Esophagus squamous epithelium (tissue), 5 donors: ENCODE data around the gene PARP6. TPM values are rescaled to one million over a fixed set of nuclear protein-coding genes. Genes with fewer than 3 reads are reported as not detected.

Source experiments
- DNase-seq: peaks from one replicate; lab custom pipeline; 2025; lab: John Stamatoyannopoulos, UW
- H3K27ac ChIP-seq, 4 donors: fragments of 200-600 bp; sonication (generic); one replicate each; pipeline ENCODE4 v1.5.1; 2016 to 2019; ENCODE audit warnings: mild to moderate bottlenecking in 1 of 4
- H3K27me3 ChIP-seq, 4 donors: fragments of 200-600 bp; sonication (generic); 1 replicate in 3 of 4; 2 replicates in 1 of 4; pipeline versions ENCODE4 v1.5.1 to v1.6.0; 2017 to 2021; ENCODE audit warnings: antibody characterized with exemption in 1 of 4
- H3K36me3 ChIP-seq, 3 donors: fragments of 200-600 bp; sonication (generic); one replicate each; pipeline ENCODE4 v1.5.1; 2016 to 2019
- H3K4me1 ChIP-seq, 3 donors: fragments of 200-600 bp; sonication (generic); one replicate each; pipeline ENCODE4 v1.5.1; 2017 to 2019
- H3K4me3 ChIP-seq, 4 donors: fragments of 200-600 bp; sonication (generic); 1 replicate in 3 of 4; 2 replicates in 1 of 4; pipeline ENCODE4 v1.5.1; 2016 to 2019; ENCODE audit warnings: mild to moderate bottlenecking in 2 of 4, moderate library complexity in 1 of 4
- H3K9me3 ChIP-seq, 3 donors: fragments of 200-600 bp; sonication (generic); one replicate each; pipeline ENCODE4 v1.5.1; 2016 to 2019
- POLR2A ChIP-seq, 4 donors: fragments of 450-650 bp; IDR thresholded peaks; one replicate each; pipeline ENCODE4 v1.6.1; 2017; ENCODE audit warnings: antibody characterized with exemption in 4 of 4, mild to moderate bottlenecking in 4 of 4, moderate library complexity in 3 of 4
- WGBS, 2 donors: methylation state at CpG; one replicate each; pipeline ENCODE4 v1.1.5; 2018; 5-methylcytosine and 5-hydroxymethylcytosine counted together
- intact Hi-C: fragments of 100-400 bp; cut with DNase I; formaldehyde crosslinking; loops from one replicate; pipeline ENCODE4 v1.15.0; 2022
- total RNA-seq, 4 donors: library from RNA; depleted of rRNA; stranded (reverse); fragments of >200 nt; gene quantifications; one replicate each; pipeline ENCODE4 v1.1.0, GENCODE V29; 2016
- TF ChIP-seq, protein P1 (sequence below), 6 experiments: fragments of 450-650 bp in 4 of 6; fragments of 200-600 bp in 2 of 6; sonication (generic) in 2 of 6; IDR thresholded peaks; one replicate each; pipeline ENCODE4 v1.5.1; 2016 to 2019; ENCODE audit warnings: antibody characterized with exemption in 6 of 6, mild to moderate bottlenecking in 4 of 6, moderate library complexity in 4 of 6
- donor health status: DM: yes; HTN: yes; CAD: no.

The PARP6 gene
- total RNA-seq, 4 donors from 2014 or later = 12.2 to 62.2 (median 31.6) TPM

DNA sequence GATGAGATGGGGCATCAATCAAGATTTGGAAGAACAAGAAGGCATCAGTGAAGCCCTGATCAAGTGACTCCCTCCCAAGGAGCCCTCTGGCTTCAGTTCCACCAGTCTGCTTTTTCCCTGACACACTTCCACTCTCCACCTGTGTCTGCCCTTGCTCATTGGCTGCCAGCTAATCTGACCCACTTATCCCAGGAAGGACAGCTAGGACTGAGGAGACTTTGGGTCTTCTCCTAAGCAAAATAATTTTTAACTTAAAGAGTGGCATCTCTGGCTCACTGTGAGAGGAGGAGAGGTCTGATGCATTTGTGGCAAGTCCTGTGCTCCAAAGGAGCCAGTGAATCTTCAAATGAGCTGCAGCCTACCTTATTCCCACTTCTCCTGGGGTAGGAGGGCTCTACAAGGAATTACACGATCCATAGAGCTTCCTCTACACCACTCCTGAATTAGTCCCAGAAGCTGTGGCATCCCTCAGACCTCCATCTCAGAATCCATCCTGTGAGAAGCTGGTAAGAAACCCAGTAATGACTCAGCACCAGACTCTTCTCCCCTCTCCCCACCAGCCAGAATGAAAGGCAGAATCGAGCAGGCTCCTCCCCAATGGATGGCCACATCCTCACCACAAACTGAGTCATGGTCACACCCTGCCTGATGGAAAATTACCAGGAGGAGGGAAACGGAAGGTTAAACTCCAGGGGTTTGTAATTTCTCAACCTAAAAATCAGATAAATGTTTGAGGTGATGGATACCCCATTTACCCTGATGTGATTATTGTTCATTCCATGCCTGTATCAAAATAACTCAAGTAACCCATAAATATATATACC lies 35.1 kb downstream of the PARP6 start:
- TF ChIP-seq, protein P1, sequence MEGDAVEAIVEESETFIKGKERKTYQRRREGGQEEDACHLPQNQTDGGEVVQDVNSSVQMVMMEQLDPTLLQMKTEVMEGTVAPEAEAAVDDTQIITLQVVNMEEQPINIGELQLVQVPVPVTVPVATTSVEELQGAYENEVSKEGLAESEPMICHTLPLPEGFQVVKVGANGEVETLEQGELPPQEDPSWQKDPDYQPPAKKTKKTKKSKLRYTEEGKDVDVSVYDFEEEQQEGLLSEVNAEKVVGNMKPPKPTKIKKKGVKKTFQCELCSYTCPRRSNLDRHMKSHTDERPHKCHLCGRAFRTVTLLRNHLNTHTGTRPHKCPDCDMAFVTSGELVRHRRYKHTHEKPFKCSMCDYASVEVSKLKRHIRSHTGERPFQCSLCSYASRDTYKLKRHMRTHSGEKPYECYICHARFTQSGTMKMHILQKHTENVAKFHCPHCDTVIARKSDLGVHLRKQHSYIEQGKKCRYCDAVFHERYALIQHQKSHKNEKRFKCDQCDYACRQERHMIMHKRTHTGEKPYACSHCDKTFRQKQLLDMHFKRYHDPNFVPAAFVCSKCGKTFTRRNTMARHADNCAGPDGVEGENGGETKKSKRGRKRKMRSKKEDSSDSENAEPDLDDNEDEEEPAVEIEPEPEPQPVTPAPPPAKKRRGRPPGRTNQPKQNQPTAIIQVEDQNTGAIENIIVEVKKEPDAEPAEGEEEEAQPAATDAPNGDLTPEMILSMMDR (IDR thresholded peaks at IDR 0.05) = no peak
- peak in 1 of 4 donors; percentile 24 for TF ChIP-seq POLR2A (IDR thresholded peaks at IDR 0.05)
- peaks cover 12 to 32% (median 22%) of the 10 kb centered on the region in 3 donors for H3K4me1 ChIP-seq
- no peaks in the 10 kb centered on the region for H3K27me3 ChIP-seq
- no peaks in the 10 kb centered on the region for H3K9me3 ChIP-seq
- H3K4me3 ChIP-seq = peak overlapping the region in 1 of 4 donors; percentile 39
- H3K36me3 ChIP-seq = peaks cover 0 to 38% (median 8%) of the 10 kb centered on the region in 3 donors
- DNase-seq = no peak
- intact Hi-C loops = no loop called here
- peak overlapping the region; percentile 64 to 83 (median 80) for H3K27ac ChIP-seq
- 8 to 9% methylated on average over 3 of the region's 3 CpGs for WGBS, 2 donors

- H3K4me1 ChIP-seq = peaks cover 16 to 38% (median 23%) of the 10 kb centered on the region in 3 donors
- no peaks in the 10 kb centered on the region for H3K27me3 ChIP-seq
- H3K4me3 ChIP-seq = peak overlapping the region in 1 of 4 donors; percentile 39
- H3K9me3 ChIP-seq = no peaks in the 10 kb centered on the region
- intact Hi-C loops = no loop called here
- peak overlapping the region; percentile 64 to 83 (median 80) for H3K27ac ChIP-seq
- peaks cover 0 to 30% (median 4%) of the 10 kb centered on the region in 3 donors for H3K36me3 ChIP-seq
- WGBS, 2 donors = 72 to 100% methylated on average over 2 of the region's 2 CpGs
- DNase-seq = no peak
- TF ChIP-seq POLR2A (IDR thresholded peaks at IDR 0.05) = no peak
- TF ChIP-seq, protein P1 (IDR thresholded peaks at IDR 0.05) = no peak
These were observed 35.9 kb downstream of the PARP6 start for GRCh38 chr15:72236381-72237003.

DNA sequence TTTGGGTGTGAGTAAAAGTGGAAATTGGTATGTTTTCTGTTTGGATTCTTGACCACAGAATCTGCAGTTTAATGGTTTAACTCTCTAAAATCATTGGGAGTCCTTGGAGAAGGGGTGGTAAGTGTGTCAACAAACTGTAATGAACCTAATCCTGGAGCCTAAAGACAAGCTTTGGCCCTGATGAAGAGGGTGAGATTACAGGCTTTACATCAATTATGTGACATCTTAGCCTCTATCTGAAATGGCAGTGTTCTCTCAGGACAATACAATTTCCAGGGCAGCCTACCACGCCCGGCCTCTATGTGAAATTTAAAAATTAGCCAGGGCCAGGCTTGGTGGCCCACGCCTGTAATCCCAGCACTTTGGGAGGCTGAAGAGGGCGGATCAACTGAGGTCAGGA lies 37.1 kb downstream of the PARP6 start:
- no peak for DNase-seq
- no peaks in the 10 kb centered on the region for H3K9me3 ChIP-seq
- peaks cover 0 to 18% (median 0%) of the 10 kb centered on the region in 3 donors for H3K36me3 ChIP-seq
- H3K4me1 ChIP-seq = peaks cover 16 to 38% (median 23%) of the 10 kb centered on the region in 3 donors
- H3K4me3 ChIP-seq = no peak overlapping the region
- intact Hi-C loops = no loop called here
- no peak overlapping the region for H3K27ac ChIP-seq
- H3K27me3 ChIP-seq = no peaks in the 10 kb centered on the region
- no peak for TF ChIP-seq POLR2A (IDR thresholded peaks at IDR 0.05)
- WGBS, 2 donors = 82 to 91% methylated on average over 3 to 4 of the region's 4 CpGs

GRCh38 chr15:72233769-72234168 lies 38.6 kb downstream of the PARP6 start:
- intact Hi-C loops = no loop called here
- Histone ChIP-seq H3K4me3 (no peak overlapping the region), H3K4me1 (peaks cover 21 to 48% (median 26%) of the 10 kb centered on the region in 3 donors), H3K9me3 (no peaks in the 10 kb centered on the region), H3K27me3 (no peaks in the 10 kb centered on the region), H3K27ac (no peak overlapping the region), H3K36me3 (peaks cover 0 to 3% (median 0%) of the 10 kb centered on the region in 3 donors)
- no peak for TF ChIP-seq POLR2A (IDR thresholded peaks at IDR 0.05)
- no peak for DNase-seq
- WGBS, 2 donors = 89 to 97% methylated on average over 4 to 6 of the region's 6 CpGs

- Histone ChIP-seq H3K4me1 (peaks cover 31 to 53% (median 33%) of the 10 kb centered on the region in 3 donors), H3K9me3 (no peaks in the 10 kb centered on the region), H3K27ac (peak overlapping the region; percentile 94 to 99 (median 96)), H3K36me3 (no peaks in the 10 kb centered on the region), H3K27me3 (no peaks in the 10 kb centered on the region), H3K4me3 (peak overlapping the region; percentile 68 to 95 (median 78))
- DNase-seq = peak; percentile 7
- intact Hi-C loops = no loop called here
- 2% methylated on average over 10 to 16 of the region's 16 CpGs for WGBS, 2 donors
- TF ChIP-seq, protein P1 (IDR thresholded peaks at IDR 0.05) = no peak
- peak in 1 of 4 donors; percentile 33 for TF ChIP-seq POLR2A (IDR thresholded peaks at IDR 0.05)
These were observed 40.4 kb downstream of the PARP6 start for GRCh38 chr15:72231833-72232478.
